ENCODE results near the gene TMEM201.

TMEM201 gene

DNA sequence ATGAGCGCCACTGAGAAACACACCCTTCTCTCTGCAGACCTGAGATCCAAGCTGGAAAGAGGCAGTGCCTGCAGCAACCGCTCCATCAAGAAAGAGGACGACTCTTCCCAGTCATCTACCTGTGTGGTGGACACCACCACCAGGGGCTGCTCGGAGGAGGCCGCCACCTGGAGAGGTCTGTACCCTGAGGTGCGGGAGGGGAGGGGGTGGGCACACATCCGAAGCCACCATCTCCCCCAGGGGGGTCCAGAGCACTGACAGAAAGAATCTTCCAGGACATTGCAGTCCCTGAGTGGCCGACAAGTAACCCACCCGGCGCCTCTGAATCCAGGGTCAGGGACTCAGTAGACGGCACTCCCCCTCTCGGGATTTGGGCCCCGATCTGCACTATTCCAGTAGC is 23.0 kb downstream of the TMEM201 start:
- TF ChIP-seq, protein P1, sequence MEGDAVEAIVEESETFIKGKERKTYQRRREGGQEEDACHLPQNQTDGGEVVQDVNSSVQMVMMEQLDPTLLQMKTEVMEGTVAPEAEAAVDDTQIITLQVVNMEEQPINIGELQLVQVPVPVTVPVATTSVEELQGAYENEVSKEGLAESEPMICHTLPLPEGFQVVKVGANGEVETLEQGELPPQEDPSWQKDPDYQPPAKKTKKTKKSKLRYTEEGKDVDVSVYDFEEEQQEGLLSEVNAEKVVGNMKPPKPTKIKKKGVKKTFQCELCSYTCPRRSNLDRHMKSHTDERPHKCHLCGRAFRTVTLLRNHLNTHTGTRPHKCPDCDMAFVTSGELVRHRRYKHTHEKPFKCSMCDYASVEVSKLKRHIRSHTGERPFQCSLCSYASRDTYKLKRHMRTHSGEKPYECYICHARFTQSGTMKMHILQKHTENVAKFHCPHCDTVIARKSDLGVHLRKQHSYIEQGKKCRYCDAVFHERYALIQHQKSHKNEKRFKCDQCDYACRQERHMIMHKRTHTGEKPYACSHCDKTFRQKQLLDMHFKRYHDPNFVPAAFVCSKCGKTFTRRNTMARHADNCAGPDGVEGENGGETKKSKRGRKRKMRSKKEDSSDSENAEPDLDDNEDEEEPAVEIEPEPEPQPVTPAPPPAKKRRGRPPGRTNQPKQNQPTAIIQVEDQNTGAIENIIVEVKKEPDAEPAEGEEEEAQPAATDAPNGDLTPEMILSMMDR (IDR thresholded peaks at IDR 0.05; ENCODE audit: low read depth, low read length, missing control alignments), result no peak
- no peak overlapping the region for H3K4me3 ChIP-seq (replicated peaks; ENCODE audit: low read depth, low read length)
- DNase-seq (ENCODE audit: extremely low read depth, low read depth), result no peak

DNA sequence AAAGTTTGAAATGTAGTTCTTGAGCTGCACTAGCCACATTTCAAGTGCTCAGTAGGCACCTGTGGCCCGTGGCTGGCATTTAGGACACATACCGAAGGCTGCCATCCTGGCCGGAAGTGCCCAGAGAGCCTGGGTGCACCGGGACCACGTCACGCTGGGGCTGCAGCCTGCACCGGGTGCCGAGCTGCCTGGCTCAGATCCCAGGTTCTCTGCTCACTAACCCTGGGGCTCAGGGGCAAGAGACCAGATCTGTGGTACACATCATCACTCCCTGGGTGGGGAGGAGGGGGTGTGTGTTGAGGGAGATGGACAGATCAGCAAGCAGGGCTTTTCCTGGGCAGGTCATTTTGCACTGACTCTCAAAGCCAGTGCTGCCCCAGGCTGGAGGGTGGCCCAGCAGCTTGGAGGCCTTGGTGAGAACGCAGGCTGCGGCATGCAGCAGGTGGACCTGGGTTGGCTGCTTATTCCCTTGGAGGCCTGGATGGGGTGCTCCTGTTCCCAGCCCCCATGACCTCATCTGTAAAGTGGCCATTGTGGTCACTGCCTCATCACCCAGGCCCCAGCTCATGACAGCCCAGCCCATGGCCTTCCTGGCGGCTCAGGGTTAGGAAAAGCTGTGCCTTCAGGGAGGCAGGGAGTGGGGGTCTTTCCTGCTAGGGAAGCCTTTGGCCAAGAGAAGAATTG is 23.6 kb downstream of the TMEM201 start:
- TF ChIP-seq, protein P1 (IDR thresholded peaks at IDR 0.05; ENCODE audit: low read depth, low read length, missing control alignments), result no peak
- DNase-seq (ENCODE audit: extremely low read depth, low read depth), result no peak

DNA sequence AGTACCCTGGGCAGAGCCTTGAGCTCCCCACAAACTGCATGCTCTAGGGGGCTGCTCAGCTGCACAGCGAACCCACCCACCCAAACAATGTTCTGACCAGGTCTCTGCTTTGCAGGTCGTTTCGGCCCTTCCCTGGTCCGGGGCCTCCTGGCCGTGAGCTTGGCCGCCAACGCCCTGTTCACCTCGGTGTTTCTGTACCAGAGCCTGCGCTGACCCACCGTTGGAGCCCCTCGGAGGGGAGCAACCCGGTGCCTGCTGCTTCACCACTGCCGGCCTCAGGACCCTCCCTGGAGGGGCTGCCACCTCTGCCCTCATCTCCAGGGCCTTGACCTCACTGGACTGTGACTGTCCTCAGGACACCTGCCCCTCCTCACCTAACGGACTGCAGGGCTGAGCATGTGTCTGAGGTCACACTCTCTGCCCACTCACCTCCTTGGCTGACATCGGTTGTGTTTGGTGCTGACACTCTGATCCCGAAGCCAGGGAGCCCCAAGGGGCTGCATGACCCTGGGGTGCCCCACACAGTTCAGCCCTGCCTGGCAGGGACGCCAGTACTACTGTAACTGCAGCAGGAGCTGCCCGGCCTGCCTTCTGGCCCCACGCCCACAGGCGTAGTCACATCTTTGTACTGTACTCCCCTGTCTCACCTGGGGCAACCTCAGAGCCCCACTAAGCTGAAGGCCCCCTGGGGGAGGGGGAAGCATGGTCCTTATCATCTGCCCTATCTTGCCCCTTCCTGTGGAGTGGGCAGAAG is 24.3 kb downstream of the TMEM201 start:
- no peak for DNase-seq (ENCODE audit: extremely low read depth, low read depth)
- TF ChIP-seq, protein P1 (IDR thresholded peaks at IDR 0.05; ENCODE audit: low read depth, low read length, missing control alignments), result no peak
- H3K4me3 ChIP-seq (replicated peaks; ENCODE audit: low read depth, low read length), result no peak overlapping the region

More for the DNA sequence above, 23.6 kb downstream of the TMEM201 start:
- no peak overlapping the region for H3K4me3 ChIP-seq (replicated peaks; ENCODE audit: low read depth, low read length)

DNA sequence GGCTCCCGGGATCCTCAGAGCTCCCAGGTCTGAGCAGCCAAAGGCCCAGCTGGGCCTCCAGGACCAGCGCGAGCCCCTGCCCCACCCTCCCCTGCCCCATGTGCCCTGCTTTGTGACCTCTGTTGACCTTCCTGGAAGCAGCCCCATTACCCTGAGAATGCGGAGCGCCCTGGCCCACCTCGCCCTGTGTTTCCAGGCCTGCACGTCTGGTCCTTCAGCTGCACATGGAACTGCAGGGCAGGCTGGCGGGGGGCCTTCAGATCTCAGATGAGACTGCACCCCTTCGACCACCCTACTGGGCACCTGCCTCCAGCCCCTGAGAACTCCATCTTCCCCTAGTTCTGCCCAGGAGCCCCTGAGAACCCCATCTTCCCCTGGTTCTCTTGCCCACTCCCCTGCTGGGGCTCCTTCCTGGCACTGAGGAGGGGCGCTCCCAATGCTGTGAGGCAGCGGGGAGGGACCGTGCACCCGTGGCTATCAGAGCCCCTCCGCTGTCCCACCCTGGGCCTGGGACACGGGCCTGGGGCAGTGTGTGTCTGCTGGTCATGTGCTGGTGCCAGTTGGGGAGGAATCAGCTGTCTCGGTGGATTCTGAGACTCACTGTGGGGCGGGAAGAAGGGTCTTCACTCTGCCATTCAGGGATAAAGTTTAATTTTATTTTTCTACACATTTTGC is 25.1 kb downstream of the TMEM201 start:
- H3K4me3 ChIP-seq (replicated peaks; ENCODE audit: low read depth, low read length), result no peak overlapping the region
- TF ChIP-seq, protein P1 (IDR thresholded peaks at IDR 0.05; ENCODE audit: low read depth, low read length, missing control alignments), result no peak
- DNase-seq (ENCODE audit: extremely low read depth, low read depth), result no peak

DNA sequence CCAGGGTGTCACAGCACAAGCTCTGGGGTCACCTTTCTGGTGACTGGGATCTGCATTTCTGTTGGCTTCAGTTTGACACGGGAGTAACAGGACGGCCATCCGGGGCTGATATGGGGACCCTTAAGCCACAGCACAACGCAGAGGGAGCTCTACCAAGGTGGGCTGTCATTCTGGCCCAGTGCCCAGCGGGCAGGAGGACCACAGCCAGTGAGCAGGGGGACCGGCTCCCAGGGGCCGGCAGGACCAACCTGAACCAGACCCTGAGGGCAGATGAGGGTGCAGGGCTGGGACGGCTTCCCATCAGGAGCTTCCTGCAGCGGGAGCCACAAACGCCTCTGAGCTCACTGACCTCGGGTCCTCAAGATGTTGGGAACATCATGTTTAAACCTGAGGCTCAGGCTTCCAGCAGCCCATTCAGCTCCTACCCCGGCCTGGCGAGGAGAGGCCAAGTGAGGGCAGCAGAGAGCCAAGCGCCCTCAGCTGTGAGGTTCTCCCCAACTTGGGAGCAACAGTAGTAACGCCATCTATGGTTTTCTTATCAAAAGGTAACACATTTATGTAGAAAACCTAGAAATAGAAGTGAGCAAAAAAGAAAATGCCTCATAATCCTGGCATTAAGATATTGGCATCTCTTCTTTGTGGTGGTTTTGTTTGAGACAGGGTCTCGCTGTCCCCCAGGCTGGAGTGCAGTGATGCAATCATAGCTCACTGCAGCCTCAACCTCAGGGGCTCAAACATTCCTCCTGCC is 26.8 kb downstream of the TMEM201 start:
- DNase-seq (ENCODE audit: extremely low read depth, low read depth), result peak; percentile 24
- no peak overlapping the region for H3K4me3 ChIP-seq (replicated peaks; ENCODE audit: low read depth, low read length)
- TF ChIP-seq, protein P1 (IDR thresholded peaks at IDR 0.05; ENCODE audit: low read depth, low read length, missing control alignments), result peak; percentile 74

DNA sequence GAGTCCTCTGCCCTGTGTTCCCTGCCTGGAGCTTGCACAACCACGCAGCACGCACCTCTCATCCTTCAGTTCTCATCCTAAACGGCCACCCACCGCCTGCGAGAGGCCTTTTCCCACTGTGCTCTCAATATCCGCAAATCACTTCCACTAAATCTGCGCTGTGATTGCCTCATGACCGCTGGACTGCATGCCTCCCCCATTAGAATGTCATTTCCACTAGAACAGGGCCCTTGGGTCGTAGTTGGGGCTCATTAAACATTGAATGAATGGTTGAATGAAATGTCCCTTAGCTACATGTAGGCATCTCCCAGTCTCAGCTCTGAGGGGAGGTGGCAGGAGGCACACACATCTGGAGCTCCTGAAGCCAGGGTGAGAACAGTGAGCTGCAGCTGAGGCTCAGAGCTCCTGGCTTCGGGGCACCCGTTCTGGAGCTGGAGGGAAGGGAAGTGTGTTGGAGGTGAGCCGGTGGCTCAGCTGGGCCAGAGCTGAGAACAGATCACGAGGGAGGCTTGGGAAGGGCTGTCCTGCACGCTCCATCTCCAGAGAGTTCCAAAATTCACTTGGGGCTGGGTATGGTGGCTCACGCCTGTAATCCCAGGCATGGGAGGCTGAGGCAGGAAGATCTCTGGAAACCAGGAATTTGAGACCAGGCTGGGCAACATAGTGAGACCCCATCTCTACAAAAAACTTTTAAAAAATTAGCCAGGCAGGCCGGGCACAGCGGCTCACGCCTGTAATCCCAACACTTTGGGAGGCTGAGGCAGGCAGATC is 30.4 kb downstream of the TMEM201 start:
- no peak overlapping the region for H3K4me3 ChIP-seq (replicated peaks; ENCODE audit: low read depth, low read length)
- TF ChIP-seq, protein P1 (IDR thresholded peaks at IDR 0.05; ENCODE audit: low read depth, low read length, missing control alignments), result no peak
- DNase-seq (ENCODE audit: extremely low read depth, low read depth), result no peak

Data from HFF-Myc (cell line).